OCI-LY7 (cell line): ENCODE measurements around the gene GNAQ.
"Not testable (repeated sequence)": the region's sequence is repeated elsewhere in the genome, so short reads cannot be mapped to it uniquely, and the experiment has no call there.

Source experiments
- CTCF ChIP-seq: fragments of 200-600 bp; sonication (generic); conservative IDR thresholded peaks from 2 replicates; pipeline ENCODE4 v1.5.1; 2014; ENCODE audit warnings: mild to moderate bottlenecking, antibody characterized with exemption, low read length, moderate library complexity, mixed read lengths
- EZH2phosphoT487 ChIP-seq: fragments of 200-600 bp; sonication (generic); IDR thresholded peaks from 2 replicates; pipeline ENCODE4 v1.6.1; 2018; ENCODE audit warnings: low read depth, borderline replicate concordance, mild to moderate bottlenecking, mixed run types, antibody characterized with exemption, low read length, moderate library complexity, mixed read lengths

DNA sequence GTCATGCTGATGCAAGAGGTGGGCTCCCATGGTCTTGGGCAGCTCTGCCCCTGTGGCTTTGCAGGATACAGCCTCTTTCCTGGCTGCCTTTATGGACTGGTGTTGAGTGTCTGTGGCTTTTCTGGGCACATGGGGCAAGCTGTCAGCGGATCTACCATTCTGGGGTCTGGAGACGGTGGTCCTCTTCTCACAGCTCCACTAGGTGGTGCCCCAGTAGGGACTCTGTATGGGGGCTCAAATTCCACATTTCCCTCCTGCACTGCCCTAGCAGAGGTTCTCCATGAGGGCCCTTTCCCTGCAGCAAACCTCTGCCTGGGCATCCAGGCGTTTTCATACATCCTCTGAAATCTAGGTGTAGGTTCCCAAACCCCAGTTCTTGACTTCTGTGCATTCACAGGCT is 340.9 kb downstream of the GNAQ start:
- not testable (repeated sequence) for TF ChIP-seq EZH2phosphoT487, CTCF
